HFF-Myc (cell line): ENCODE measurements around the gene FAM53B.

Experiments used
- DNase-seq: peaks from one replicate; pipeline ENCODE4 v3.0.0-alpha.2; 2011; ENCODE audit warnings: low read depth; ENCODE audit errors: extremely low read depth
- H3K4me3 ChIP-seq: replicated peaks from 2 replicates; pipeline ENCODE4 v1.5.1; 2011; ENCODE audit warnings: low read depth, mild to moderate bottlenecking, control low read depth, low read length
- CTCF ChIP-seq: IDR thresholded peaks from 2 replicates; pipeline ENCODE4 v1.5.1; 2012; ENCODE audit warnings: mild to moderate bottlenecking, low read depth, low read length, control low read depth; ENCODE audit errors: missing control alignments

The FAM53B gene

GRCh38 chr10:124608093-124608721 lies 136.0 kb downstream of the FAM53B start:
- no peak overlapping the region for H3K4me3 ChIP-seq
- DNase-seq, result no peak
- no peak for TF ChIP-seq CTCF

- no peak for DNase-seq
- no peak overlapping the region for H3K4me3 ChIP-seq
- TF ChIP-seq CTCF, result no peak
Measured at GRCh38 chr10:124607693-124608092, 136.5 kb downstream of the FAM53B start.

- no peak for DNase-seq
- H3K4me3 ChIP-seq, result no peak overlapping the region
- TF ChIP-seq CTCF, result no peak
Measured at GRCh38 chr10:124606822-124607221, 137.4 kb downstream of the FAM53B start.

- no peak for DNase-seq
- H3K4me3 ChIP-seq, result no peak overlapping the region
Measured at GRCh38 chr10:124605856-124606812, 138.0 kb downstream of the FAM53B start.

GRCh38 chr10:124605481-124605855 lies 138.7 kb downstream of the FAM53B start:
- no peak overlapping the region for H3K4me3 ChIP-seq
- TF ChIP-seq CTCF, result no peak
- DNase-seq, result no peak

More at GRCh38 chr10:124605856-124606812, 138.0 kb downstream of the FAM53B start:
- no peak for TF ChIP-seq CTCF

GRCh38 chr10:124605001-124605370 lies 139.2 kb downstream of the FAM53B start:
- no peak for DNase-seq
- H3K4me3 ChIP-seq, result no peak overlapping the region
- no peak for TF ChIP-seq CTCF
